C4-2B (cell line): ENCODE measurements around the gene KIAA1191.

ENCODE experiments used
- H3K27ac ChIP-seq: fragments of 450-650 bp; 2 replicates; pipeline ENCODE4 v1.5.1; 2017
- ZFX ChIP-seq: fragments of 450-650 bp; IDR thresholded peaks from 2 replicates; pipeline ENCODE4 v1.6.1; 2017
- TF ChIP-seq, protein P1 (sequence below): fragments of 450-650 bp; conservative IDR thresholded peaks from 2 replicates; pipeline ENCODE4 v1.5.1; 2017; ENCODE audit warnings: mild to moderate bottlenecking

Gene KIAA1191

DNA sequence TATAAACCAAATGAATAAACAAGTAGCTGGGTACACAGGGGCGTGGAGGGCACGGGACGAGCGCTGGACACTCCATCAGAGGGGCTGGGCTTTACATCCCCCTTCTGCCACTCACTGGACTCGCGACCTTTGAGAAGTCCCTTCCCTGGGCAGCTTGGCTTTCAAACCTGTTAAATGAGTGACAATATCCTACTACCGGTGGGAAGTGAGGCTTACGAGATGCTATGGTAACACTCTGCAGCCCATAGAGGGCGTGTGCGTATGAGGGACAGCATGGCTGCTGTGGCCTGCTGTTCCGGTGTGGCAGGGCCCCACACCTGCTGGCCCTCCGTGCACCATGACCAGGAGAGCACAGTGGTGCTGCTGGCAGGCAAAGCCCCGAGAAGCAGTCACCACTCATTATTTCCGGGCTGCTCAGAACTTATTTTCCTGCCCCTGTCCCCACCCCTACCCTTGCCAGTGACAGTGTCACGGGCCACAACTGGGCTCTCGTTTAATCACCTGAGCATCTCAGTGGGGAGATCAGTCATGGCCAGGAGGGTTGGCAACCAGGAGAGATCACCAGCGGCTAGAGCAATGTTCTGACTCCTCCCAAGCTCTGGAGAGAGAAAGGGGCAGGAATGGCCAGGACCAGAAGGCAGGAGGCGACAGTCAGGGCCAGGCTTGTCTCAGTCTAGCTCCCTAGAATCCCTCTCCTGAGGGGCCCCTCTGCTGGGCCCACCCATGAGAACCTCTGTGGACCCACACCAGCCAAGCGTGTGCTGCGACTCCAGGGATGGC, 44.3 kb upstream of the KIAA1191 start:
- H3K27ac ChIP-seq = no peak overlapping the region
- TF ChIP-seq, protein P1, sequence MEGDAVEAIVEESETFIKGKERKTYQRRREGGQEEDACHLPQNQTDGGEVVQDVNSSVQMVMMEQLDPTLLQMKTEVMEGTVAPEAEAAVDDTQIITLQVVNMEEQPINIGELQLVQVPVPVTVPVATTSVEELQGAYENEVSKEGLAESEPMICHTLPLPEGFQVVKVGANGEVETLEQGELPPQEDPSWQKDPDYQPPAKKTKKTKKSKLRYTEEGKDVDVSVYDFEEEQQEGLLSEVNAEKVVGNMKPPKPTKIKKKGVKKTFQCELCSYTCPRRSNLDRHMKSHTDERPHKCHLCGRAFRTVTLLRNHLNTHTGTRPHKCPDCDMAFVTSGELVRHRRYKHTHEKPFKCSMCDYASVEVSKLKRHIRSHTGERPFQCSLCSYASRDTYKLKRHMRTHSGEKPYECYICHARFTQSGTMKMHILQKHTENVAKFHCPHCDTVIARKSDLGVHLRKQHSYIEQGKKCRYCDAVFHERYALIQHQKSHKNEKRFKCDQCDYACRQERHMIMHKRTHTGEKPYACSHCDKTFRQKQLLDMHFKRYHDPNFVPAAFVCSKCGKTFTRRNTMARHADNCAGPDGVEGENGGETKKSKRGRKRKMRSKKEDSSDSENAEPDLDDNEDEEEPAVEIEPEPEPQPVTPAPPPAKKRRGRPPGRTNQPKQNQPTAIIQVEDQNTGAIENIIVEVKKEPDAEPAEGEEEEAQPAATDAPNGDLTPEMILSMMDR = no peak
- no peak for TF ChIP-seq ZFX

DNA sequence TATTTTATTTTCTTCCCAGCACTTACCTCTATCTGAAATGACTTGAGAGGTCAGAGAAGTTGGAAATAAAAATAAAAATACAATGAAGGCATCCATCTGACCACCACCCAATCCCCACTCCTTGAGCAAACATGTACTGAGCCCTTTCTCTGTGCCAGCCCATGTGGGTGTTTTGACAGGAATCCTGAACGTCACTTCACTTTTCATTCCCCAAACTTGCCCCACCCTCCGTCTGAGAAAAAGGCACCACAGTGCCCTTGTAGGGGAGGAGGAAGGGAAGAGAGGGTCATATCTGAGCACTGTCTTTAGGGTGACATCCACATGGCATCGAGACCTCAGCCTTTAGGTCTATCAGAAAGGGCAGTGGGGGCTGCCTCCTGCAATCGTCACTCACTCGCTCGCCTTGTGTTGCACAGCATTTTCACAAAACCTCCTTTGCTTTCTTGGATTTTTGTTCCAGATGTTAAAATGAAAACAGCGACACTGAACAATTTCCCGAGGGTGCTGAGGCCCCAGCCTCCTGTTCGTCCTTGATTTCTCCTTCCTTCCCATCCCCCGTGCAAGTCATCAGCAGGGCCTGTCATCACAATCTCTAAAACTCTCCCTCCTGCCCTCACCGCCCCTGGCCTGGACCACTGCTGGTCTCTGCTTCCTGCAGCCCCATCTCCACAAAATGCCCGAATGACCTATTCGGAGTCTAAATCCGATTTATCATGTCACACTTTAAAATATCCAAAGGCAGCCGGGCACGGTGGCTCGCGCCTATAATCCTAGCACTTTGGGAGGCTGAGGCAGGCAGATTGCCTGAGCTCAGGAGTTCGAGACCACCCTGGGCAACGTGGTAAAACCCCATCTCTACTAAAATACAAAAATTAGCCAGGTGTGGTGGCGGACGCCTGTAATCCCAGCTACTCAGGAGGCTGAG, 40.0 kb upstream of the KIAA1191 start:
- H3K27ac ChIP-seq = no peak overlapping the region
- no peak for TF ChIP-seq ZFX
- TF ChIP-seq, protein P1 = no peak

DNA sequence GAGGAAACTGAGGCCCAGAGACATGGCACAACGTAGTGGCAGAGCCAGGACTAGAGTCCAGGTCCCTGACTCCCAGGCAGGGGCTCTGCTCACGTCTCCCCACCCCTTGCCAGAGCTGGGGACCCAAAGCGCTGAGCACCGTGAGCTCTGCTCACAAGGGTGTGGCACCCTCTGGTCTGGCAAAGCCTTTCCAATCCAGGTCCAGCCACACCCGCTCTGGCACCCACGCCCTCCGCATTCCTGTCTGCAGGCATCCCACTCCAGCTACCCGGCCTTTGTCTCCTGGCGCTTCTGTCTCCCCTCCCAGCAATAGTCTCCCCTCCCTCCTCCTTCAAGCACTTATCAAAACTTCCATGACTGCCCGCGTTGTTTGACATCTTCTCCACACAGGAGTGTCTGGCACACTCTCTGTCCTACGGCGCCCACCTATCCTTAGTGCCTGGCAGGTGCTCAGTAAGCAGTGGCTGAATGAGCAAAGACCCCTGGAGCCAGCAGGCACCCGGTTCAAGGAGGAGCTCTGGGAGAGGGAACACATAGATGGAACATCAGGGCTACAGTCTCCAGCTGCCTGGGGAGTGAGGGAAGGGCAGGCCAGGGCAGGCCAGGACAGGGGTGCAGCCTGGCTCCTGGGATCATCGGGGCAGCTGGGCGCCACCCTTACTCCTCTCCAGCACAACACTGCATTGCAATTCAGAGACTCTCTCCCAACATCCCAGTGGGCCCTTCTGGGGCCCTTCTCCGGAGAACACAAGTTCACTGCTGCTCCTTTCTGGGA, 39.0 kb upstream of the KIAA1191 start:
- no peak for TF ChIP-seq ZFX
- TF ChIP-seq, protein P1 = no peak
- H3K27ac ChIP-seq = no peak overlapping the region

DNA sequence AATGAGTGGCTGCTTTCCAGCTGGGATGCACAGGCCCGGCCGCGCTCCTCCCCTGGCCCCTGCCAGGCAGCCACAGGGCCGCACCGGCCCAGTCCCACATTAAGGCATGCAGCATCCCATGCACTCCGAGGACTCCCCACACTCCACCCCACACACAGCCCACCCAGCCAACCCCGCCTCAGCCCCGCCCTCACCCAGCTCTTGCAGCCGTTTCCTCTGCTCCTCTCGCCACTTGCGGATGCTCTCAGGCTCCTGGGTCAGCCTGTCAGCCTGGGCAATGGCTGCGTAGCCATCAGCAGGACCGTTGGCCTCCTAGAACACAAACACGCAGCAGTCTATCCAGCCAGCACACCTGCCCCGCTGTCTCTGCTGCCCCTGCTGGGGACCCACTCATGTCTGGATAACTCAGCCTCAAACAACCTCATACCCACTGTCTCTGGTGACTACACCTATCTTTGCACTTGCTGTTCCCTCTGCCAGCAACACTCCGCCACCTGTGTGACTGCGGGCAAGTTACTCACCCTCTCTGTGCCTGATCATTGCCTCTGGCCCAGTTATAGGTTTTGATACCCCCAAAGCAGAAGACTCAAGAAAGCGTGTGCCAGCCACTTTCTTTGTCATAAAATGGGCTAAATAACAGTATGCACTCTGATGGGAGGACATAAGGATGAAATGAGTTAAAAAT, 36.3 kb upstream of the KIAA1191 start:
- no peak for TF ChIP-seq ZFX
- TF ChIP-seq, protein P1 = no peak
- H3K27ac ChIP-seq = no peak overlapping the region

DNA sequence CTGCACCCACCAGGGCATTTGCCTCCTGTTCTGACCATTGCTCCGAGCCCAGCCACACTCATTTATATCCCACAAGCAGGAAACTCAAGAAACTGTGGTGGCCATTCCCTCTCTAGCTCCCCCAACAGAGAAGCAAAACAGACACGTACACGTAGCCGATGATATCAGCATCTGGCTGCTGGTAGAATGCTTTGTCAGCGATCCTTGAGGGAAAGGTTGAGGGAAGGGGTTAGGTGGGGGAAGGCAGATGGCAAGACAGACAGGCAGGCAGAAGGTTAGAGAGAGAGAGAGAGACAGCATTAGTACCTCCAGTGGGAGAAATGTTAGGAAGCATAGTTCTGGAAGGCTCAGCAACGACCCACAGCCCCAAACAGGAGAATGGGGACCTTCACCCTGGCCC, 34.8 kb upstream of the KIAA1191 start:
- TF ChIP-seq, protein P1 = no peak
- TF ChIP-seq ZFX = no peak
- no peak overlapping the region for H3K27ac ChIP-seq

DNA sequence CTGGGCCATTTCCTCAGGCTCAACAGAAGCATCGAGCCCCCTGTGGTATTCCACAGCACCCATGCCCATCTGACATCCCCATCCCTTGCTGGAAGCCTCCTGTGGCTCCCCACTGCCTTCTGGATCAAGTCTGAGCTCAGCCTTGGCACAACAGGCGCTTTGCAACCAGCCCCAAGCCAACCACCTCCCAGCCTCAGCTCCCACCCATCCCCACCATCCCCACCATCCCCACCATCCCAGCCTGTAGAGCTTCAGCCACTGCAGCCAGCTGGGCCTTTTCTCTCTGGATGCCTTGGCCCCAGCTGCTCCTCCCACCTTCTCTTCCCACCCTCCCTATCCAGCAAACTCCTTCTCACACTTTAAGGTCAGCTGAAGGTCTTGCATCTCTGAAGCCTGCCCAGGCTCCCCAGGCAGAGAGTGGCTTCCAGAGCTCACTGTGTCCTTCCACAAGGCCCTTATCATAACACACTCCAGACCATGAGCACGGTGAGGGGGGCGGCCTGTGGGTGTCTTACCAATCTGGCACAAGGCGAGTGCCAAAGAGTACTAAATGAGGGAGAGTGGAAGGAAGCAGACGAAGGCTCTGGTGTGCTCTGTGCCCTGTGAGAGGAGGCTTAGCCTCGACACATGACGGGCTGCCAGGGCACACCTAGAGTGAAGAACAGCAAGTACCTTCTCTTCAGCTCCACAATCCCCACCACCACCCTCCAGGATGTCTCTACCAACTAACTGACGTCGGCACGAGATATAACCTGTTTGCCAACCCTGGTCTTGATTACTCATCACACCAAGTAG, 33.5 kb upstream of the KIAA1191 start:
- no peak overlapping the region for H3K27ac ChIP-seq
- no peak for TF ChIP-seq ZFX
- TF ChIP-seq, protein P1 = no peak
